ENCODE data around the gene CDC23. TPM values are rescaled to one million over a fixed set of nuclear protein-coding genes. Genes with fewer than 3 reads are reported as not detected.

Gene CDC23, protein sequence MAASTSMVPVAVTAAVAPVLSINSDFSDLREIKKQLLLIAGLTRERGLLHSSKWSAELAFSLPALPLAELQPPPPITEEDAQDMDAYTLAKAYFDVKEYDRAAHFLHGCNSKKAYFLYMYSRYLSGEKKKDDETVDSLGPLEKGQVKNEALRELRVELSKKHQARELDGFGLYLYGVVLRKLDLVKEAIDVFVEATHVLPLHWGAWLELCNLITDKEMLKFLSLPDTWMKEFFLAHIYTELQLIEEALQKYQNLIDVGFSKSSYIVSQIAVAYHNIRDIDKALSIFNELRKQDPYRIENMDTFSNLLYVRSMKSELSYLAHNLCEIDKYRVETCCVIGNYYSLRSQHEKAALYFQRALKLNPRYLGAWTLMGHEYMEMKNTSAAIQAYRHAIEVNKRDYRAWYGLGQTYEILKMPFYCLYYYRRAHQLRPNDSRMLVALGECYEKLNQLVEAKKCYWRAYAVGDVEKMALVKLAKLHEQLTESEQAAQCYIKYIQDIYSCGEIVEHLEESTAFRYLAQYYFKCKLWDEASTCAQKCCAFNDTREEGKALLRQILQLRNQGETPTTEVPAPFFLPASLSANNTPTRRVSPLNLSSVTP
- total RNA-seq = 10 to 100 TPM; 40.9 to 45.7 TPM
- polyA plus RNA-seq (2013, experiment 1 of 2) = 43.8 TPM
- 40.0 TPM for polyA plus RNA-seq (2013, experiment 2 of 2)
- long read RNA-seq, experiment 1, partial matches to known transcripts = 4 of 16 reads
- long read RNA-seq, experiment 1, other reads (novel, unspliced or antisense) = 5 of 16 reads
- long read RNA-seq, experiment 2, transcript CDC23-202 (16 exons, 3,155 nt) = major isoform, 78 of 92 reads
- long read RNA-seq, experiment 2, partial matches to known transcripts = 5 of 92 reads
- long read RNA-seq, experiment 2, other reads (novel, unspliced or antisense) = 6 of 92 reads
- long read RNA-seq, experiment 3, transcript CDC23-202 (16 exons, 3,155 nt) = major isoform, 297 of 324 reads
- long read RNA-seq, experiment 3, transcript CDC23-201 (3 exons, 1,079 nt) = minor isoform, 8 of 324 reads
- long read RNA-seq, experiment 3, partial matches to known transcripts = 5 of 324 reads
- long read RNA-seq, experiment 3, other reads (novel, unspliced or antisense) = 13 of 324 reads
- long read RNA-seq, experiment 4, transcript CDC23-202 (16 exons, 3,155 nt) = major isoform, 13 of 25 reads
- long read RNA-seq, experiment 4, partial matches to known transcripts = 1 of 25 reads
- long read RNA-seq, experiment 4, other reads (novel, unspliced or antisense) = 8 of 25 reads

DNA sequence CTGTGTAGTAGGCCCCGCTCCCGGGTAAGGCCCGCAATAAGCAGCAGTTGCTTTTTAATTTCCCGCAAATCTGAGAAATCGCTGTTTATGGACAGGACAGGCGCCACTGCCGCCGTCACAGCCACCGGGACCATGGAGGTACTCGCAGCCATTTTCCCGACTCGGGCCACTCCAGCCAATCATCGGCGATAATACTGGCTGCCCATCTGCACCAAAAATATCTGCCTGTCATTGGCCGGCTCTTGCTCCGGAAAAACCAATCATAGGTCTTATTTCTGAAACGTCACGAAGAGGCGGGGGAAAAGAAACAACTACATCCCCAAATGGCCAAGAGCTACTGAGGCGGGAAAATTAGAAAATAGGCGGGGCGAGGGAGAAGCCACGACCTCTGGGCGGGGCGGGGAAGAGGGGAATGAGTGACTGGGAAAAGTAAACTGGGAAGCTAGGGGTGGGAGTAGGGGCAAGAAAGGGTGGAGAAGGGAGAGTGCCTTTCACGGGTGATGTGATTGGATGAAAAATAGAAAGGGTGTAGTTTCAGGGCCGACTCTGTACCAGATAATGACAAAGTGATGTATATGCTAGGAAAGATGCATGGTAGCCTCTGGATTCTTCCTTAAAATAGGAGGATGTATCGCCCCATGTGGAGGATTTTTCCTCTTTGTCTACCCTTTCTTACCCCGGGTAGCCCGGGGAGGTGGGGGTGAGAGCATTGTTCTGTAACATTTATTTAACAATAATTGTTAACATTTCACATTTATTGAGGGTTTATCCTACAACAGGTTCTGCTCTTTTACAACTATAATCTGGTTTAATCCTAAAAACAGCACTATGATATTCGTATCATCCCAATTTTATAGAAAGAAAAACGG, at the start of gene CDC23:
Gene CDC23 (minus strand): TSS at position 163 of the 869 bp plus-strand sequence. CDS start 11 bp downstream, at position 152.
- peak within 1 kb of the TSS; percentile 99 for H3K27ac Mint-ChIP-seq
- Histone ChIP-seq H3K36me3 (ENCODE audit: control insufficient read depth, insufficient read depth, low read length) (peaks cover 17% of the 10 kb centered on the region), H3K9me3 (ENCODE audit: control insufficient read depth, low read length) (no peaks in the 10 kb centered on the region), H3K4me1 (ENCODE audit: control insufficient read depth, insufficient read depth, low read length) (no peaks in the 10 kb centered on the region), H3K9ac (ENCODE audit: extremely low read depth, low read length, poor library complexity, severe bottlenecking) (peak within 1 kb of the TSS; percentile 96), H3K4me3 (ENCODE audit: low read length) (peak within 1 kb of the TSS; percentile 99), H3K27ac (ENCODE audit: low read depth, low read length) (peak within 1 kb of the TSS; percentile 60), H3K27me3 (ENCODE audit: control insufficient read depth, insufficient read depth, low read length, poor library complexity, severe bottlenecking) (no peaks in the 10 kb centered on the region)
- H3K4me1 Mint-ChIP-seq = peaks cover 2% of the 10 kb centered on the region
- 7% methylated on average over 16 to 30 of the region's 32 CpGs for WGBS, 2 experiments (ENCODE audit: insufficient coverage in 1 of 2, insufficient read length in 1 of 2)
- TF ChIP-seq, protein P1, sequence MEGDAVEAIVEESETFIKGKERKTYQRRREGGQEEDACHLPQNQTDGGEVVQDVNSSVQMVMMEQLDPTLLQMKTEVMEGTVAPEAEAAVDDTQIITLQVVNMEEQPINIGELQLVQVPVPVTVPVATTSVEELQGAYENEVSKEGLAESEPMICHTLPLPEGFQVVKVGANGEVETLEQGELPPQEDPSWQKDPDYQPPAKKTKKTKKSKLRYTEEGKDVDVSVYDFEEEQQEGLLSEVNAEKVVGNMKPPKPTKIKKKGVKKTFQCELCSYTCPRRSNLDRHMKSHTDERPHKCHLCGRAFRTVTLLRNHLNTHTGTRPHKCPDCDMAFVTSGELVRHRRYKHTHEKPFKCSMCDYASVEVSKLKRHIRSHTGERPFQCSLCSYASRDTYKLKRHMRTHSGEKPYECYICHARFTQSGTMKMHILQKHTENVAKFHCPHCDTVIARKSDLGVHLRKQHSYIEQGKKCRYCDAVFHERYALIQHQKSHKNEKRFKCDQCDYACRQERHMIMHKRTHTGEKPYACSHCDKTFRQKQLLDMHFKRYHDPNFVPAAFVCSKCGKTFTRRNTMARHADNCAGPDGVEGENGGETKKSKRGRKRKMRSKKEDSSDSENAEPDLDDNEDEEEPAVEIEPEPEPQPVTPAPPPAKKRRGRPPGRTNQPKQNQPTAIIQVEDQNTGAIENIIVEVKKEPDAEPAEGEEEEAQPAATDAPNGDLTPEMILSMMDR (conservative IDR thresholded peaks at IDR 0.05) = peak; percentile 27
- H3K4me3 Mint-ChIP-seq = peak within 1 kb of the TSS; percentile 98
- DNase-seq = peak; percentile 98
- peaks cover 5% of the 10 kb centered on the region for H3K36me3 Mint-ChIP-seq (ENCODE audit: low read depth)
- H3K9me3 Mint-ChIP-seq = peaks cover 4% of the 10 kb centered on the region
- peaks cover 3% of the 10 kb centered on the region for H3K27me3 Mint-ChIP-seq (ENCODE audit: insufficient read depth)

DNA sequence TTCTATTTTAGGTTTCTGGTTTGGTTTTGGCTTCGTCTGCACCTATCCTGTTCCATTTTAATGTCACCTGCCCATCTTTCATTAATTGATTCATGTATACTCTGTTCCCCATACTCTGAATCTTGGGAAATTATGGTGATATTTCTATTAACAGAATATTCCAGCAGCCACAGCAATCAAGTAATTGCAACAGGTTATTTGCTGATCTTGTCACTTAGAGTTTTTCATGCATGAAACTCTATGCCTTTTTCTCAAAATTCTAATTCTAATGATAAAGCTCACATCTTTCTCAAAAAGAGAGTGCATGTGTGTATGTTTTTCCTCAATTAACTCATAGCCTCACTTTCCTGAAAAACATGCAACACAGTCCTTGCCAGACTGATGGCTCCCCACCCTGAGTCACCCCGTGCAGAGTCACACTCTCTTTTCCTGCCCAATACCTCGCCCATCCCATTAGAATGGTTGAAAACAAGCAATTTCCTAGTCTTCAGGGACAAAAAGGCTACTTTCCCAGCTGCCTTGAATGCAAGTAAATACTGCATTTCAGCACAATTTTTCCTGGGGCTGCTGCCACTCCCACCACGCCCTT, 45.7 kb upstream of the CDC23 start:
- H3K4me1 Mint-ChIP-seq = no peaks in the 10 kb centered on the region
- H3K36me3 ChIP-seq (ENCODE audit: control insufficient read depth, insufficient read depth, low read length) = no peaks in the 10 kb centered on the region
- no peaks in the 10 kb centered on the region for H3K36me3 Mint-ChIP-seq (ENCODE audit: low read depth)
- DNase-seq = no peak
- H3K27me3 Mint-ChIP-seq (ENCODE audit: insufficient read depth) = peaks cover 33% of the 10 kb centered on the region
- TF ChIP-seq, protein P1 (conservative IDR thresholded peaks at IDR 0.05) = no peak
- no peak overlapping the region for H3K9ac ChIP-seq (ENCODE audit: extremely low read depth, low read length, poor library complexity, severe bottlenecking)
- no peaks in the 10 kb centered on the region for H3K9me3 ChIP-seq (ENCODE audit: control insufficient read depth, low read length)
- no peak overlapping the region for H3K4me3 Mint-ChIP-seq
- H3K27ac Mint-ChIP-seq = no peak overlapping the region
- no peak overlapping the region for H3K4me3 ChIP-seq (ENCODE audit: low read length)
- H3K27me3 ChIP-seq (ENCODE audit: control insufficient read depth, insufficient read depth, low read length, poor library complexity, severe bottlenecking) = peaks cover 35% of the 10 kb centered on the region
- H3K9me3 Mint-ChIP-seq = no peaks in the 10 kb centered on the region
- no peaks in the 10 kb centered on the region for H3K4me1 ChIP-seq (ENCODE audit: control insufficient read depth, insufficient read depth, low read length)
- H3K27ac ChIP-seq (ENCODE audit: low read depth, low read length) = no peak overlapping the region
- WGBS, 2 experiments (ENCODE audit: insufficient coverage in 1 of 2, insufficient read length in 1 of 2) = 86 to 92% methylated on average over 2 to 4 of the region's 4 CpGs
